HepG2 (cell line): ENCODE data around the gene CAPN10. TPM values are rescaled to one million over a fixed set of nuclear protein-coding genes. Genes with fewer than 3 reads are reported as not detected.

ENCODE experiments used
- AHR ChIP-seq: IDR thresholded peaks from 2 replicates; pipeline ENCODE4 v1.6.1; 2018; ENCODE audit warnings: missing genetic modification reagents, missing compliant biosample characterization
- IKZF1 ChIP-seq: fragments of 450-650 bp; IDR thresholded peaks from 2 replicates; pipeline ENCODE4 v1.7.1; 2016
- KDM3A ChIP-seq: IDR thresholded peaks from 2 replicates; pipeline ENCODE4 v1.6.1; 2018; ENCODE audit warnings: low read depth, missing compliant biosample characterization
- MAFG ChIP-seq: sonication (generic); formaldehyde crosslinking; IDR thresholded peaks from 2 replicates; pipeline ENCODE4 v1.5.1; 2020; ENCODE audit warnings: mild to moderate bottlenecking, missing genetic modification reagents
- NFKBIZ ChIP-seq: IDR thresholded peaks from 2 replicates; pipeline ENCODE4 v1.6.1; 2018; ENCODE audit warnings: missing genetic modification reagents, missing compliant biosample characterization
- NR3C1 ChIP-seq: sonication (generic); formaldehyde crosslinking; IDR thresholded peaks from 2 replicates; pipeline ENCODE4 v1.4.0; 2020; ENCODE audit warnings: missing genetic modification reagents
- NRL ChIP-seq: sonication (generic); formaldehyde crosslinking; IDR thresholded peaks from 2 replicates; pipeline ENCODE4 v1.5.0; 2020; ENCODE audit warnings: missing genetic modification reagents, mild to moderate bottlenecking, moderate library complexity, borderline replicate concordance
- PCBP2 ChIP-seq: fragments of 200-400 bp; formaldehyde crosslinking; optimal IDR thresholded peaks from 2 replicates; pipeline ENCODE3; 2018; ENCODE audit warnings: low read length, low read depth; ENCODE audit not compliant: poor library complexity, severe bottlenecking
- RAD21 ChIP-seq: fragments of 450-650 bp; formaldehyde crosslinking; IDR thresholded peaks from 2 replicates; pipeline ENCODE4 v1.5.0; 2020; ENCODE audit warnings: mild to moderate bottlenecking
- RBM39 ChIP-seq: fragments of 200-400 bp; formaldehyde crosslinking; IDR thresholded peaks from one replicate; pipeline ENCODE4 v1.6.1; 2018; ENCODE audit warnings: antibody characterized with exemption, mild to moderate bottlenecking, low read depth, low read length; ENCODE audit not compliant: poor library complexity, severe bottlenecking
- SMAD3 ChIP-seq: sonication (generic); formaldehyde crosslinking; IDR thresholded peaks from 2 replicates; pipeline ENCODE4 v1.4.0; 2020; ENCODE audit warnings: missing genetic modification reagents
- SNAI1 ChIP-seq: sonication (generic); formaldehyde crosslinking; IDR thresholded peaks from 2 replicates; pipeline ENCODE4 v1.5.0; 2020; ENCODE audit warnings: mild to moderate bottlenecking, missing genetic modification reagents, borderline replicate concordance
- SP1 ChIP-seq, 2 experiments: fragments of 450-650 bp in 1 of 2; sonication (generic) in 1 of 2; formaldehyde crosslinking in 1 of 2; IDR thresholded peaks; 2 replicates each; pipeline versions ENCODE4 v1.4.0 to v1.6.1; 2016 to 2020; ENCODE audit warnings: missing genetic modification reagents in 1 of 2
- STAG1 ChIP-seq: sonication (generic); formaldehyde crosslinking; IDR thresholded peaks from 2 replicates; pipeline ENCODE4 v1.4.0; 2020; ENCODE audit warnings: missing genetic modification reagents
- TRIM24 ChIP-seq: sonication (generic); formaldehyde crosslinking; IDR thresholded peaks from 2 replicates; pipeline ENCODE4 v1.8.0; 2022; ENCODE audit warnings: mild to moderate bottlenecking, missing genetic modification reagents
- ZNF232 ChIP-seq: sonication (generic); formaldehyde crosslinking; IDR thresholded peaks from 2 replicates; pipeline ENCODE4 v1.4.0; 2020; ENCODE audit warnings: missing genetic modification reagents, borderline replicate concordance
- ZNF326 ChIP-seq: sonication (generic); formaldehyde crosslinking; IDR thresholded peaks from 2 replicates; pipeline ENCODE4 v1.4.0; 2020; ENCODE audit warnings: missing genetic modification reagents, borderline replicate concordance
- ZNF335 ChIP-seq: sonication (generic); formaldehyde crosslinking; IDR thresholded peaks from 2 replicates; pipeline ENCODE4 v1.4.0; 2020; ENCODE audit warnings: missing genetic modification reagents
- ZNF460 ChIP-seq: sonication (generic); formaldehyde crosslinking; IDR thresholded peaks from 2 replicates; pipeline ENCODE4 v1.5.1; 2020; ENCODE audit warnings: missing genetic modification reagents, mild to moderate bottlenecking, borderline replicate concordance
- ZNF557 ChIP-seq: sonication (generic); formaldehyde crosslinking; IDR thresholded peaks from 2 replicates; pipeline ENCODE4 v1.4.0; 2020; ENCODE audit warnings: missing genetic modification reagents
- ZNF652 ChIP-seq: IDR thresholded peaks from 2 replicates; pipeline ENCODE4 v1.6.1; 2016; ENCODE audit warnings: low read depth, borderline replicate concordance
- ZNF749 ChIP-seq: sonication (generic); formaldehyde crosslinking; IDR thresholded peaks from 2 replicates; pipeline ENCODE4 v1.8.0; 2022; ENCODE audit warnings: mild to moderate bottlenecking, missing genetic modification reagents, moderate library complexity, borderline replicate concordance
- polyA plus RNA-seq, 8 experiments: library from polyadenylated mRNA; depleted of rRNA in 3 of 8; stranded (reverse) in 7 of 8; unstranded in 1 of 8; fragments of >200 nt; fragmentation: Illumina TruSeq in 4 of 8; extraction: Trizol in 4 of 8; gene quantifications; 2 replicates each; pipeline versions ENCODE4 v1.2.1 to v1.2.3, GENCODE V29; 2011 to 2016; ENCODE audit warnings: low read depth in 4 of 8, missing spikeins in 1 of 8, mixed read lengths in 1 of 8; ENCODE audit not compliant: insufficient read depth in 1 of 8
- total RNA-seq, 5 experiments: library from RNA; depleted of rRNA; stranded (reverse); fragments of >200 nt; fragmentation: Illumina TruSeq; extraction: Trizol; gene quantifications; 2 replicates each; pipeline ENCODE4 v1.2.3, GENCODE V29; 2016; ENCODE audit warnings: low read depth in 1 of 5
- TF ChIP-seq, protein P1 (sequence below): sonication (generic); formaldehyde crosslinking; IDR thresholded peaks from 2 replicates; pipeline ENCODE4 v1.8.1; 2023; ENCODE audit warnings: mild to moderate bottlenecking, missing genetic modification reagents
- TF ChIP-seq, protein P2 (sequence below): sonication (generic); formaldehyde crosslinking; IDR thresholded peaks from 2 replicates; pipeline ENCODE4 v1.8.0; 2022; ENCODE audit warnings: missing genetic modification reagents, mild to moderate bottlenecking, inconsistent platforms, borderline replicate concordance
- TF ChIP-seq, protein P3 (sequence below): sonication (generic); formaldehyde crosslinking; IDR thresholded peaks from 2 replicates; pipeline ENCODE4 v1.4.0; 2020; ENCODE audit warnings: missing genetic modification reagents
- TF ChIP-seq, protein P4 (sequence below): sonication (generic); formaldehyde crosslinking; IDR thresholded peaks from 2 replicates; pipeline ENCODE4 v1.9.0; 2022; ENCODE audit warnings: missing genetic modification reagents, mild to moderate bottlenecking, borderline replicate concordance

CAPN10 gene
- total and polyA plus RNA-seq, 2 of the 13 experiments (the other 11 are each of a cell fraction or from before 2014, with no cell fraction given), result 27.6 to 32.4 TPM

DNA sequence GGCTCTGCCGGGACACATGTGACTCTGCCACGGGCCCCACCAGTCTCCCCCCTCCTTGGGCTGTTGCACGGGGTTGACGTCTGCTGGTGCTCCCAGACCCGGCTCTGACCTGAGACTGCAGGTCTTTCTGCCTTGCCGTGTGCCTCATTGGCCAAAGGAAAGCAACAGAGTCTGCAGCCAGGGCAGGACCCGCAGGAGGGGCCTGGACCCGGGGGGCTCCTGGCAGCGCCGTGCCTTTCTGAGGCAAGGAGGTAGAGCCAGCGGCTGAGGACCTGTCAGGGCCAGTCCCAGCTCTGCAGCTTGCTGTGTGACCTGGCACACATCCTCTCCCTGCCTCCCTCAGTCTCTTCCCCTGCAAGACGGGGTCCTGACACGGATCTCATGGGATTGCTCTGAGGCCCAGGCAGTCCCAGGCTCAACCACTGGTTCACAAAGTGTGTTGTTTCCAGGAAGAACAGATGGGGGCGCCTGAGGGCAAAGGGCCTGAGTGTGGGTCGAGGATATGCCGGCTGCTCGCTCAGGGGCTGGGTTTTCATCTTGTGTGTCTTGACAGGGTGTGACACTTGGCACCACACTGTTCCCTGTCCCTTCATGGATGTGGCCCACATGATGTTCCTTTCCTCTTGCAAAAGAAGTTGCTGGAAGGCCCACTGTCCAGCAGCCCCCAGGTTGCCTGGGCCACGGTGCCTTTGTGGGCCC lies 9.0 kb downstream of the CAPN10 start (continued):
- TF ChIP-seq, protein P1, sequence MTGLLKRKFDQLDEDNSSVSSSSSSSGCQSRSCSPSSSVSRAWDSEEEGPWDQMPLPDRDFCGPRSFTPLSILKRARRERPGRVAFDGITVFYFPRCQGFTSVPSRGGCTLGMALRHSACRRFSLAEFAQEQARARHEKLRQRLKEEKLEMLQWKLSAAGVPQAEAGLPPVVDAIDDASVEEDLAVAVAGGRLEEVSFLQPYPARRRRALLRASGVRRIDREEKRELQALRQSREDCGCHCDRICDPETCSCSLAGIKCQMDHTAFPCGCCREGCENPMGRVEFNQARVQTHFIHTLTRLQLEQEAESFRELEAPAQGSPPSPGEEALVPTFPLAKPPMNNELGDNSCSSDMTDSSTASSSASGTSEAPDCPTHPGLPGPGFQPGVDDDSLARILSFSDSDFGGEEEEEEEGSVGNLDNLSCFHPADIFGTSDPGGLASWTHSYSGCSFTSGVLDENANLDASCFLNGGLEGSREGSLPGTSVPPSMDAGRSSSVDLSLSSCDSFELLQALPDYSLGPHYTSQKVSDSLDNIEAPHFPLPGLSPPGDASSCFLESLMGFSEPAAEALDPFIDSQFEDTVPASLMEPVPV (CRISPR knock-in tag), result no peak
- TF ChIP-seq TRIM24 (CRISPR knock-in tag), result no peak
- no peak for TF ChIP-seq RBM39
- peak; percentile 67 for TF ChIP-seq RAD21 (CRISPR knock-in tag)
- TF ChIP-seq MAFG (CRISPR knock-in tag), result no peak
- TF ChIP-seq NRL (CRISPR knock-in tag), result 0 out of 2 replicates have a peak, but pooled peaks have one; percentile 25
- TF ChIP-seq, protein P2, sequence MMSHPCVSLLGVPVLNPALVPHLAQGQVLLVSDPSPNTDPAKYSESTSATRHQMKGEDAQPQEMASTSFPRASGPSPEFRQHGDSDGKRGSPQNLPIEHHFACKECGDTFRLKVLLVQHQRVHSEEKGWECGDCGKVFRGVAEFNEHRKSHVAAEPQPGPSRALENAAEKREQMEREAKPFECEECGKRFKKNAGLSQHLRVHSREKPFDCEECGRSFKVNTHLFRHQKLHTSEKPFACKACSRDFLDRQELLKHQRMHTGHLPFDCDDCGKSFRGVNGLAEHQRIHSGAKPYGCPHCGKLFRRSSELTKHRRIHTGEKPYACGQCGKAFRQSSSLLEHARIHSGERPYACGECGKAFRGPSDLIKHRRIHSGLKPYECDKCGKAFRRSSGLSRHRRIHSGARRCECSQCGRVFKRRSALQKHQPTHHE (CRISPR knock-in tag), result no peak
- TF ChIP-seq ZNF749 (CRISPR knock-in tag), result no peak
- no peak for TF ChIP-seq ZNF460 (CRISPR knock-in tag)
- no peak for TF ChIP-seq SNAI1 (CRISPR knock-in tag)
- TF ChIP-seq SMAD3 (CRISPR knock-in tag), result no peak
- TF ChIP-seq IKZF1, result no peak
- no peak for TF ChIP-seq ZNF326 (CRISPR knock-in tag)
- TF ChIP-seq, protein P3, sequence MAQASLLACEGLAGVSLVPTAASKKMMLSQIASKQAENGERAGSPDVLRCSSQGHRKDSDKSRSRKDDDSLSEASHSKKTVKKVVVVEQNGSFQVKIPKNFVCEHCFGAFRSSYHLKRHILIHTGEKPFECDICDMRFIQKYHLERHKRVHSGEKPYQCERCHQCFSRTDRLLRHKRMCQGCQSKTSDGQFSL (CRISPR knock-in tag), result no peak
- no peak for TF ChIP-seq ZNF652 (CRISPR knock-in tag)
- TF ChIP-seq PCBP2, result no peak
- TF ChIP-seq, protein P4, sequence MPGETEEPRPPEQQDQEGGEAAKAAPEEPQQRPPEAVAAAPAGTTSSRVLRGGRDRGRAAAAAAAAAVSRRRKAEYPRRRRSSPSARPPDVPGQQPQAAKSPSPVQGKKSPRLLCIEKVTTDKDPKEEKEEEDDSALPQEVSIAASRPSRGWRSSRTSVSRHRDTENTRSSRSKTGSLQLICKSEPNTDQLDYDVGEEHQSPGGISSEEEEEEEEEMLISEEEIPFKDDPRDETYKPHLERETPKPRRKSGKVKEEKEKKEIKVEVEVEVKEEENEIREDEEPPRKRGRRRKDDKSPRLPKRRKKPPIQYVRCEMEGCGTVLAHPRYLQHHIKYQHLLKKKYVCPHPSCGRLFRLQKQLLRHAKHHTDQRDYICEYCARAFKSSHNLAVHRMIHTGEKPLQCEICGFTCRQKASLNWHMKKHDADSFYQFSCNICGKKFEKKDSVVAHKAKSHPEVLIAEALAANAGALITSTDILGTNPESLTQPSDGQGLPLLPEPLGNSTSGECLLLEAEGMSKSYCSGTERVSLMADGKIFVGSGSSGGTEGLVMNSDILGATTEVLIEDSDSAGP, result no peak
- TF ChIP-seq NFKBIZ, result no peak
- TF ChIP-seq NR3C1 (CRISPR knock-in tag), result no peak
- no peak for TF ChIP-seq ZNF557 (CRISPR knock-in tag)
- no peak for TF ChIP-seq KDM3A (CRISPR knock-in tag)
- TF ChIP-seq STAG1 (CRISPR knock-in tag), result peak; percentile 66
- no peak for TF ChIP-seq SP1 (IDR thresholded peaks at IDR 0.05)
- no peak for TF ChIP-seq SP1 (CRISPR knock-in tag; IDR thresholded peaks at IDR 0.05)
- no peak for TF ChIP-seq ZNF335
- TF ChIP-seq AHR (CRISPR knock-in tag), result no peak
- TF ChIP-seq ZNF232 (CRISPR knock-in tag), result peak; percentile 65; the same call in 1 of the 2 replicates
